Aortic smooth muscle cell (primary cell): ENCODE measurements around the gene OR51S1. TPM values are rescaled to one million over a fixed set of nuclear protein-coding genes. Genes with fewer than 3 reads are reported as not detected.

Experiments
- total RNA-seq: library from RNA; depleted of rRNA; stranded (reverse); fragments of >200 nt; gene quantifications from 2 replicates; pipeline ENCODE4 v1.2.3, GENCODE V29; 2014

OR51S1 gene
- total RNA-seq = not detected in 2 replicates

GRCh38 chr11:4848908-4849532 lies at the start of gene OR51S1:
TSS of gene OR51S1 (minus strand) at chr11:4849208. CDS start at chr11:4849208, 0 bp downstream.

GRCh38 chr11:4881860-4882500 lies 33.0 kb upstream of the OR51S1 start, which contains the start of gene OR51T1:
TSS of gene OR51T1 (plus strand) at chr11:4881900. CDS start at chr11:4881900, 0 bp downstream.

GRCh38 chr11:4821021-4821420 lies 28.0 kb downstream of the OR51S1 start, which contains the start of gene OR51F2:
TSS of gene OR51F2 (plus strand) at chr11:4821321. CDS start at chr11:4821422, 101 bp downstream.

GRCh38 chr11:4804280-4804679 lies 44.7 kb downstream of the OR51S1 start, which contains the start of gene OR52R1:
TSS of gene OR52R1 (minus strand) at chr11:4804380. CDS start at chr11:4804380, 0 bp downstream.

Other genes starting within 250 kb of the OR51S1 start
- gene TRIM68, start 241.0 kb downstream of the OR51S1 start, total RNA-seq = 7.8 and 8.7 TPM in 2 replicates
- not detected in 2 replicates for gene OR51D1, start 211.7 kb downstream of the OR51S1 start, total RNA-seq
- gene OR51E1, start 205.2 kb downstream of the OR51S1 start, total RNA-seq = not detected in 2 replicates
- gene OR51E2, start 151.4 kb downstream of the OR51S1 start, total RNA-seq = not detected in 2 replicates
- not detected in 2 replicates for gene MMP26, start 144.4 kb downstream of the OR51S1 start, total RNA-seq
- not detected in 2 replicates for gene OR51F1, start 79.3 kb downstream of the OR51S1 start, total RNA-seq
- not detected in 2 replicates for gene OR52R1, start 44.8 kb downstream of the OR51S1 start, total RNA-seq
- not detected in 2 replicates for gene OR51F2, start 27.9 kb downstream of the OR51S1 start, total RNA-seq
- gene OR51T1, start 32.7 kb upstream of the OR51S1 start, total RNA-seq = not detected in 2 replicates
- gene OR51A7, start 54.6 kb upstream of the OR51S1 start, total RNA-seq = not detected in 2 replicates
- not detected in 2 replicates for gene OR51G2, start 70.1 kb upstream of the OR51S1 start, total RNA-seq
- not detected in 2 replicates for gene OR51G1, start 75.1 kb upstream of the OR51S1 start, total RNA-seq
- not detected in 2 replicates for gene OR51A4, start 98.4 kb upstream of the OR51S1 start, total RNA-seq
- gene OR51A2, start 106.5 kb upstream of the OR51S1 start, total RNA-seq = not detected in 2 replicates
- not detected in 2 replicates for gene OR51L1, start 145.6 kb upstream of the OR51S1 start, total RNA-seq
- gene OR52J3, start 197.3 kb upstream of the OR51S1 start, total RNA-seq = not detected in 2 replicates
- not detected in 2 replicates for gene OR52E2, start 210.4 kb upstream of the OR51S1 start, total RNA-seq
- gene OR52E1, start 220.4 kb upstream of the OR51S1 start, total RNA-seq = not detected in 2 replicates